GM18505 (cell line): Measurements from ENCODE around the gene ELMOD1.

Experiments
- ATAC-seq: cut with Tn5 transposase; IDR thresholded peaks from one replicate; pipeline ENCODE4 v1.9.1; 2021; ENCODE audit not compliant: unreplicated experiment
- POLR2A ChIP-seq: IDR thresholded peaks from 4 replicates; pipeline ENCODE4 v1.6.1; 2011; ENCODE audit warnings: borderline replicate concordance; ENCODE audit not compliant: insufficient read depth, insufficient read length; ENCODE audit errors: extremely low read depth

The ELMOD1 gene

GRCh38 chr11:107594736-107595135 lies 3.8 kb downstream of the ELMOD1 start:
- TF ChIP-seq POLR2A: no peak
- no peak for ATAC-seq

GRCh38 chr11:107598225-107599139 lies 7.5 kb downstream of the ELMOD1 start:
- no peak for ATAC-seq
- no peak for TF ChIP-seq POLR2A

DNA sequence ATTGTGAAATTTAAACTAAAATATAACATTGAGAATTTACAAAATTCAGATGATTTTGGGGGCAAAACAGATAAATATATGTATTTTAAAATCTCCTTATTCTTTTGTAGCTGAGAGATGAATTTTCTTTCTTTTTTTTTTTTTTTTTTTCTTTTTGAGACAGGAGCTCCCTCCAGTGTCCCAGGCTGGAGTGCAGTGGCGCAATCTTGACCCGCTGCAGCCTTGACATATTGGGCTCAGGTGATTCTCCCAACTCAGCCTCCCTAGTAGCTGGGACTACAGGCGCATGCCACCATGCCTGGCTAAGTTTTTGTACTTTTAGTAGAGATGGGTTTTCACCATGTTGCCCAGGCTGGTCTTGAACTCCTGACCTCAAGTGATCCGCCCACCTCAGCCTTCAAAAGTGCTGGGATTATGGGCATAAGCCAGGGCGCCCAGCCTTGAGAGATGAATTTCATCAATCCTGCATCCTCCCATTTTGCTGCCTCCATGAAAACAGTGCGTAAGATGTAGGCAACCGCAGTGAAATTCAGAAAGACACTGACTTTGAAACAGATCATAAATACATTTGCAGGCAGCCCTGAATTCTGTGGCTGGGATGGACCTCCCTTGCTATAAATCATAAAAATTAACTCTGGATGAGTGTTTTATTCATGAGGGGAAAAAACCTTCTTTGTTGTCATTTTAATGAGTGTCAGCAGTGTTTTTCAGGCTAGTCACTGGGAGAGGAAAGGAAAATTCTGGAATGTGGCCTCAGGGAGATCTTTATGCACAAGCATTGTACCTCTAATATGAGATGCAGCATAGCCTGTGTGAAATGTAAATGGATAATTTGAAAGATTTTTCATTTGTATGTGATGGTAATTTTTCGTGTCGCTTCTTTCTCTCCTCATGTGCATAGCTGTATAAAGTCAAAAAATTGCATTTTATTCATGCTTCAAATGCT lies 14.4 kb downstream of the ELMOD1 start:
- no peak for TF ChIP-seq POLR2A
- no peak for ATAC-seq

GRCh38 chr11:107606141-107606540 lies 15.2 kb downstream of the ELMOD1 start:
- no peak for TF ChIP-seq POLR2A
- no peak for ATAC-seq

- ATAC-seq: no peak
- no peak for TF ChIP-seq POLR2A
Observed at GRCh38 chr11:107608809-107609208, 17.9 kb downstream of the ELMOD1 start.

DNA sequence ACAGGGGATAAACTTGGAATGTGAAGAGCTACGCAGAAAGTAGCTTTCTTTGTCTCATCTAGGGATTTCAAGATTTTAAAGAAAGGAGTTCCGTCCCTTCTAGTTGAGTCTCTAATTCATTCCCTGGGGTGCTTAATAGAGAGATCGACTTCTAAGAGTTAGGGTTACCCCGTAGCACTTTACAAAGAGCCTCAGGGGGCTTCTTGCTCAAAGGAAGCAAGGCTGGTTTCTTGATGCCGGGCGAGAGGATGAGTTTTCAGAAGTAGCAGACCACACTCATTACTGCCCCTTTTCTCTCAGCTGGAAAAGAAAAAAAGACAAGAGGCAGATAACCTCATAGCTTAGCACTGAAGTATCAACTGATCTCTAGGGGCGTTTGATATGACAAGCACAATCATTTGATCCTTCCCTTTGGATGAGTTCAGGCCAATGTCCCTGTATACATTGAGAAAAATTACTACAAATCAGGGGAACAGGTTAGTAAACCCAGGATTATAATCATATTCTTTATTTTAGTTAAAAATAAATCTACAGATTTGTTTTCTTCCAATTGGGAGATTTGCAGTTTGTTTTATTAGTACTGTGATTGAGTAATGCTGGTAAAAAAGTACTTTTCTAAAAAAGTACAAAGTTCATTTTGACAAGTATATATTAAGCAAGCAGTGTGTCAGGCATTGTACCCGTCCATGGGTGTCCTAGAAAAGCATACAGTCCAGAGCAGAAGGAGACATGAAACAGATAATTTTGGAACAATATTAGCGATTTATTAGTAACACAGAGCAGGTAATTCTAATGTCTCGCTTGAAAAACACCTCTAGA lies 18.7 kb downstream of the ELMOD1 start:
- no peak for TF ChIP-seq POLR2A
- no peak for ATAC-seq

DNA sequence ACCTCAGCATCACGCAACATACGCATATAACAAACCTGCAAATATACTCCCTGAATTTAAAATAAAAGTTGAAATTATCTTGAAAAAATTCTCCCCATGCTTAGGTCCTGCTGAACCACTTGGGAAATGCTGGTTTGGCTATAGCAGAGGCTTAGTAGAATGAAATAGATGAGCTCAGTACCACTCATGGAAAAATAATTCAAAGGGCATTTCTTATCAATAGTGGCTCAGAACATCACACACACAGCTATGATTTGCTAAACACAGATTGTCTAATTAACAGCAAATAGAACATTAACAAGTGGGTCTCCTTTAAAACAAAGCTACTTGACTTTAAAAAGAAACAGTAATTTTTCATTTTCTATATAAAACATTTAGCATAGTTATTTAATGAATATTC lies 21.5 kb downstream of the ELMOD1 start:
- ATAC-seq: no peak
- TF ChIP-seq POLR2A: no peak

GRCh38 chr11:107619926-107620325 lies 29.0 kb downstream of the ELMOD1 start:
- no peak for TF ChIP-seq POLR2A
- ATAC-seq: no peak

DNA sequence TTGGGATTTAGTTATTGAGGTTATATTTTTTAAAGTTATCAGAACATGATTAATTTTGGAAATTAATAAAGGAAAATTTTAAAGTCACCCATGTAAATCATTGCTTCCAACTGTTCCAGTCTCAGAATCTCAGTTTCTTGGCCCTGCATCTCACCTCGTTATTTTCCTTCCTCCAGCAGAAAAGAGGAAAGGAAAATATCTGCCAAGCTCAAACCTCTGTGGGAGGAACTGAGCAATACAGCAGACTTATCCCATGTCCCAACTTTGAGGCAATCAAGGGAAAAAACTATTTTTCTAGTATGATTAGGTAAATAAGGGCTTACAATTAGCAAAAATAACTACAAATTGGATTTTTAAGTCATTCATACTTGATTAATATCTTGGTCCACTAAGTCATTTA lies 30.1 kb downstream of the ELMOD1 start:
- no peak for TF ChIP-seq POLR2A
- no peak for ATAC-seq

DNA sequence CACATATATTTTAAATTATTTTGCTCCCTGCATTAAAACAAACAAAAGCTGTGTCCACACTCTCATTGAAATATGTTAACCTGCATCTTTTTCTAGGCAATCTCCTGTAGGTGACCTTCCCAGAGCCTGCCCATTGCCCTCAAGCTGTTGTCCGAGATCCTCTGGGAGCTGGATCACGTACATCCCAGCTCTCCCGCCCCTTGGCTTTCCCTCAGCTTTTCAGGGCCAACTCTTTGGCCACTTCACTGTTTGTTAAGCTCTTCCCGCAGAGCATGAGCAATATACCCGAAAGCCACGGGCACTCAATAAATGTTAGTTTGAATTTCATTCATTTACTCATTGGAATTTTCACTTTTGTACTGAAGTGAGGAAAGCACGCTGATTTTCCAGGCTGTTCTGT lies 32.2 kb downstream of the ELMOD1 start:
- no peak for ATAC-seq
- no peak for TF ChIP-seq POLR2A

DNA sequence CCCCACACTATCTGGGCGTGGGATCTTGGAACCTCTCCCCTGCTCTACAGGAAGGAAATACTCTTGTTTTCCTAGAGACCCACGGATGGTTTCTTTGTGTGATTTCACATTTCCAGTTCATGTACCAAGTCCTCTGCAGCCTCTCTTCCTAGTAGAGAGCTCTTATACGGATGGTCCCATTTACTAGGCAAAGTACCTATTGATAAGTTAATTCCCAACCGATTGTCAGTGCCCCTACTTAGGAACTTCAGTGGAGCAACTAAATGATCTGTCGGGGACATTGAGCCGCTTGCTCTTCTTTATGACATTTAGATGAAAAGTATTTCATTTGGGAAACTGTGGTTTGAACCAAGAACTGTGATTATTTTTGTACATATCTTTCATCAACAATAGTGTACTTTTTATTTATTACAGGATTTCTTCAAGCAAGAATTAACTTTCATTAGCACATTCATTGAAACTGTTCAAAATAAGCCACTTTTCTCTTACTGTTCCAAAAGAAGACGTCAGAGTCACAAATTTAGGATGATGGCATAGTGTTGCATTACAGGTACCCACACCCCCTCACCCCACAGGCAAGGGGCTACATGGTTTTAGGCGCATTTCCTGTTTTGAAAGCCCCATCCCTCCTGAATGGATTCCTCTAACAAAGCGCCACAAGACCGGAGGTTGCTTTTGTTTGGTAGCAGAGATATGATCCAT lies 34.2 kb downstream of the ELMOD1 start:
- TF ChIP-seq POLR2A: no peak
- ATAC-seq: no peak

DNA sequence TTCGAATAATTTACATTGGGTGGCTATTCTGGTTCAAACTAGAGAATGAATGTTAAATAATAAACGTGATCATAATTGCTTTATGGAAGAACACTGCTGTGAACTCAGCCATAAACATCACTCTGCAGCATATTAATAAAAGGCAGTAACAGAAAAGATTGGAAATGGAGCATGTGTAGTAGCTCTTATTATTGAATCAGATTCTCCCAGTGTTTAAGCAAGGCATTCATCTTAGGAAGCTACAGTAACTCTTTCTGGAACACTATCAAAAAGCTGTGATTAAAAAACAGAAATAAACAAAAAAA lies 34.7 kb downstream of the ELMOD1 start:
- TF ChIP-seq POLR2A: no peak
- no peak for ATAC-seq
